ENCODE data around the gene QRICH1.
A peak's percentile ranks its signal among the peaks of the same experiment; 100 is the strongest.

DNA sequence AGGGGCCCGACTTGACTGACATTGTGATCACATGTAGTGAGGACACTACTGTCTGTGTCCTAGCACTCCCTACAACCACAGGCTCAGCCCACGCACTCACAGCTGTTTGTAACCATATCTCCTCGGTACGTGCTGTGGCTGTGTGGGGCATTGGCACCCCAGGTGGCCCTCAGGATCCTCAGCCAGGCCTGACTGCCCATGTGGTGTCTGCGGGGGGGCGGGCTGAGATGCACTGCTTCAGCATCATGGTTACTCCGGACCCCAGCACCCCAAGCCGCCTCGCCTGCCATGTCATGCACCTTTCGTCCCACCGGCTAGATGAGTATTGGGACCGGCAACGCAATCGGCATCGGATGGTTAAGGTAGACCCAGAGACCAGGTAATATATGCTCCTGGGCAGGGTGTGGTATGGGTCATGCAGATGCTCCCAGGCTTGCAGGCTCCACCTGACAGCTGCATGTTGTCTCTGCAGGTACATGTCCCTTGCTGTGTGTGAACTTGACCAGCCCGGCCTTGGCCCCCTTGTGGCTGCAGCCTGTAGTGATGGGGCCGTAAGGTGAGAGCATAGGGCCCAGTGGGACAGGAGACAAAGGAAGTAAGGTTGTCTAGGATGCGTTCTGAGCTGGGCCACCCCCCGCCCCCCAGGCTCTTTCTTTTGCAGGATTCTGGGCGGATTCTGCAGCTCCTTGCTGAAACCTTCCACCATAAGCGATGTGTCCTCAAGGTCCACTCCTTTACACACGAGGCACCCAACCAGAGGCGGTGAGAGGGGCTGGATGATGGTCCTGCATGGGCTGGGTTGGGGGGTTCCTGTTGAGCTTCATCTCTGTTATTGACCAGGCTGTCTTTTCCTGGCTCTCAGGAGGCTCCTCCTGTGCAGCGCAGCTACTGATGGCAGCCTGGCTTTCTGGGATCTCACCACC, 79.9 kb downstream of the QRICH1 start:
- TF ChIP-seq POLR2A (IDR thresholded peaks at IDR 0.05) = no peak
- TF ChIP-seq, protein P1, sequence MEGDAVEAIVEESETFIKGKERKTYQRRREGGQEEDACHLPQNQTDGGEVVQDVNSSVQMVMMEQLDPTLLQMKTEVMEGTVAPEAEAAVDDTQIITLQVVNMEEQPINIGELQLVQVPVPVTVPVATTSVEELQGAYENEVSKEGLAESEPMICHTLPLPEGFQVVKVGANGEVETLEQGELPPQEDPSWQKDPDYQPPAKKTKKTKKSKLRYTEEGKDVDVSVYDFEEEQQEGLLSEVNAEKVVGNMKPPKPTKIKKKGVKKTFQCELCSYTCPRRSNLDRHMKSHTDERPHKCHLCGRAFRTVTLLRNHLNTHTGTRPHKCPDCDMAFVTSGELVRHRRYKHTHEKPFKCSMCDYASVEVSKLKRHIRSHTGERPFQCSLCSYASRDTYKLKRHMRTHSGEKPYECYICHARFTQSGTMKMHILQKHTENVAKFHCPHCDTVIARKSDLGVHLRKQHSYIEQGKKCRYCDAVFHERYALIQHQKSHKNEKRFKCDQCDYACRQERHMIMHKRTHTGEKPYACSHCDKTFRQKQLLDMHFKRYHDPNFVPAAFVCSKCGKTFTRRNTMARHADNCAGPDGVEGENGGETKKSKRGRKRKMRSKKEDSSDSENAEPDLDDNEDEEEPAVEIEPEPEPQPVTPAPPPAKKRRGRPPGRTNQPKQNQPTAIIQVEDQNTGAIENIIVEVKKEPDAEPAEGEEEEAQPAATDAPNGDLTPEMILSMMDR (IDR thresholded peaks at IDR 0.05) = peak in 2 of 3 donors; percentile 42 to 48
- no peak for TF ChIP-seq POLR2AphosphoS5 (IDR thresholded peaks at IDR 0.05)

All from breast epithelium (tissue), 3 donors.